Suprapubic skin (tissue), 4 donors: ENCODE measurements around the gene SFXN5. TPM values are rescaled to one million over a fixed set of nuclear protein-coding genes. Genes with fewer than 3 reads are reported as not detected.
"Not testable (repeated sequence)": the region's sequence is repeated elsewhere in the genome, so short reads cannot be mapped to it uniquely, and the experiment has no call there.

ENCODE experiments used
- DNase-seq, 2 donors: peaks; one replicate each; pipeline ENCODE4 v3.0.0-alpha.2; 2019; ENCODE audit warnings: low spot score in 2 of 2
- H3K27ac ChIP-seq: fragments of 200-600 bp; sonication (generic); one replicate; pipeline ENCODE4 v1.5.1; 2019
- H3K27me3 ChIP-seq: fragments of 200-600 bp; sonication (generic); one replicate; pipeline ENCODE4 v1.5.1; 2019
- H3K36me3 ChIP-seq: fragments of 200-600 bp; sonication (generic); one replicate; pipeline ENCODE4 v1.5.1; 2019
- H3K4me1 ChIP-seq: fragments of 200-600 bp; sonication (generic); one replicate; pipeline ENCODE4 v1.5.1; 2019
- H3K4me3 ChIP-seq: fragments of 200-600 bp; sonication (generic); one replicate; pipeline ENCODE4 v1.5.1; 2019; ENCODE audit warnings: mild to moderate bottlenecking
- H3K9me3 ChIP-seq: fragments of 200-600 bp; sonication (generic); one replicate; pipeline ENCODE4 v1.5.1; 2019
- EP300 ChIP-seq: sonication (generic); formaldehyde crosslinking; IDR thresholded peaks from one replicate; pipeline ENCODE4 v1.6.1; 2017; ENCODE audit warnings: antibody characterized with exemption
- POLR2A ChIP-seq, 2 donors: fragments of 450-650 bp; IDR thresholded peaks; one replicate each; pipeline ENCODE4 v1.6.1; 2017; ENCODE audit warnings: antibody characterized with exemption in 2 of 2, mild to moderate bottlenecking in 2 of 2, moderate library complexity in 2 of 2
- POLR2AphosphoS5 ChIP-seq, 3 donors: sonication (generic); formaldehyde crosslinking; IDR thresholded peaks; one replicate each; pipeline ENCODE4 v1.6.1; 2017; ENCODE audit warnings: antibody characterized with exemption in 3 of 3
- WGBS: methylation state at CpG from one replicate; pipeline ENCODE4 v1.1.5; 2018; 5-methylcytosine and 5-hydroxymethylcytosine counted together
- total RNA-seq, 4 donors: library from RNA; depleted of rRNA; stranded (reverse); fragments of >200 nt; gene quantifications; one replicate each; pipeline ENCODE4 v1.1.0, GENCODE V29; 2016
- TF ChIP-seq, protein P1 (sequence below), 2 donors: fragments of 200-600 bp in 1 of 2; fragments of 450-650 bp in 1 of 2; sonication (generic) in 1 of 2; IDR thresholded peaks; one replicate each; pipeline ENCODE4 v1.5.1; 2016 to 2019; ENCODE audit warnings: antibody characterized with exemption in 2 of 2, mild to moderate bottlenecking in 1 of 2, moderate library complexity in 1 of 2

SFXN5 gene
- total RNA-seq, 4 donors from 2014 or later = 11.9 to 25.7 (median 18.8) TPM

DNA sequence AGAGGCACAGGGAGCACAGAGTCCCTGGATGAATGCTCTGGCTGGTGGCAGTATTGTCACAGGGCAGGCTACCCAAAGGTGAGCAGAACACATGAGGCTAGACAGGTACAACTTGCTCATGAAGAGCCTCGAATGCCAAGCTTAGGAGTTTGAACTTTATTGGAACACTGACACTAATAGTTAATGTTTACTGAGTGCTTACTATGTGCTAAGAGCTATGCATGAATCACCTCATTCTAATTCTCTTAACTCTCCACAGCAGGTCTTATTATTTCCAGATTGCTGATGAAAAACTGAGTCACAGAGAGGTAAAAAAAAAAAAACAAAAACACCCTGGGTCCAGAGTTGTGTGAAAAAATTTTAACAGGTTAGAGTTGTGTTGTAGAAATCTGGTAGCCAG, 160.3 kb downstream of the SFXN5 start:
- Histone ChIP-seq H3K4me1 (peaks cover 17% of the 10 kb centered on the region), H3K4me3 (no peak overlapping the region), H3K27ac (no peak overlapping the region), H3K27me3 (peaks cover 99% of the 10 kb centered on the region), H3K36me3 (no peaks in the 10 kb centered on the region), H3K9me3 (no peaks in the 10 kb centered on the region)
- DNase-seq = no peak
- TF ChIP-seq, protein P1, sequence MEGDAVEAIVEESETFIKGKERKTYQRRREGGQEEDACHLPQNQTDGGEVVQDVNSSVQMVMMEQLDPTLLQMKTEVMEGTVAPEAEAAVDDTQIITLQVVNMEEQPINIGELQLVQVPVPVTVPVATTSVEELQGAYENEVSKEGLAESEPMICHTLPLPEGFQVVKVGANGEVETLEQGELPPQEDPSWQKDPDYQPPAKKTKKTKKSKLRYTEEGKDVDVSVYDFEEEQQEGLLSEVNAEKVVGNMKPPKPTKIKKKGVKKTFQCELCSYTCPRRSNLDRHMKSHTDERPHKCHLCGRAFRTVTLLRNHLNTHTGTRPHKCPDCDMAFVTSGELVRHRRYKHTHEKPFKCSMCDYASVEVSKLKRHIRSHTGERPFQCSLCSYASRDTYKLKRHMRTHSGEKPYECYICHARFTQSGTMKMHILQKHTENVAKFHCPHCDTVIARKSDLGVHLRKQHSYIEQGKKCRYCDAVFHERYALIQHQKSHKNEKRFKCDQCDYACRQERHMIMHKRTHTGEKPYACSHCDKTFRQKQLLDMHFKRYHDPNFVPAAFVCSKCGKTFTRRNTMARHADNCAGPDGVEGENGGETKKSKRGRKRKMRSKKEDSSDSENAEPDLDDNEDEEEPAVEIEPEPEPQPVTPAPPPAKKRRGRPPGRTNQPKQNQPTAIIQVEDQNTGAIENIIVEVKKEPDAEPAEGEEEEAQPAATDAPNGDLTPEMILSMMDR (IDR thresholded peaks at IDR 0.05) = no peak
- TF ChIP-seq POLR2AphosphoS5 (IDR thresholded peaks at IDR 0.05) (no peak), POLR2A (IDR thresholded peaks at IDR 0.05) (no peak), EP300 (no peak)
- WGBS = 41% methylated on average over 1 of the region's 1 CpG

DNA sequence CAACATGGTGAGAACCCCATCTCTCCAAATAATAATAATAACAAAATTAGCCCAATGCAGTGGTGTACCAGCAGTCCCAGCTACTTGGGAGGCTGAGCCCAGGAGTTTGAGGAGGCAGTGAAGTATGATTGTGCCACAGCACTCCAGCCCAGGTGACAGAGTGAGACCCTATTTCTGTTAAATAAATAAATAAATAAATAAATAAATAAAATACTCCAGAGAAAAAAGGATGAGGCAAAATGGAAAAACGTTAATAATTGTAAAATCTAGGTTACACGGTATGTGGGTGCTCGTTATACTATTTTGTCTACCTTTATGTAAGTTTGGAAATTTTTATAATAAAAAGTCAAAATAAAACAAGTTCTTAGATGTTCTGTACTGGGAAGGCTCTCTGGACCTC, 162.8 kb downstream of the SFXN5 start:
- peaks cover 94% of the 10 kb centered on the region for H3K27me3 ChIP-seq
- TF ChIP-seq, protein P1 (IDR thresholded peaks at IDR 0.05) = no peak
- TF ChIP-seq POLR2A (IDR thresholded peaks at IDR 0.05) (no peak), POLR2AphosphoS5 (IDR thresholded peaks at IDR 0.05) (no peak), EP300 (no peak)
- H3K4me3 ChIP-seq = no peak overlapping the region
- H3K4me1 ChIP-seq = no peaks in the 10 kb centered on the region
- DNase-seq = no peak
- no peaks in the 10 kb centered on the region for H3K36me3 ChIP-seq
- 83% methylated on average over 3 of the region's 3 CpGs for WGBS
- H3K27ac ChIP-seq = no peak overlapping the region
- H3K9me3 ChIP-seq = no peaks in the 10 kb centered on the region

DNA sequence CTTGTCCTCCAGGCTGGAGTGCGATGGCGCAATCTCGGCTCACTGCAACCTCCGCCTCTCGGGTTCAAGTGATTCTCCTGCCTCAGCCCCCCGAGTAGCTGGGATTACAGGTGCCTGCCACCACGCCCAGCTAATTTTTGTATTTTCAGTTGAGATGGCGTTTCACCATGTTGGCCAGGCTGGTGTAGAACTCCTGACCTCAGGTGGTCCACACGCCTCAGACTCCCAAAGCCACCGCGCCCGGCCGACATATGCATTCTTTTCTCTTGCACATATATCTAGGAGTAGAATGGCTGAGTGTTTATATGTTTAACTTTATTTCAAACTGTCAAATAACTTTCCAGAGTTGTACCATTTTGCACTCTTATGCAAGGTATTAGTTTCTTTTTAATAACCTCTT, 164.1 kb downstream of the SFXN5 start:
- H3K27ac ChIP-seq, H3K36me3 ChIP-seq, H3K4me1 ChIP-seq, H3K9me3 ChIP-seq, H3K4me3 ChIP-seq, DNase-seq: not testable (repeated sequence)
- WGBS = 82% methylated on average over 13 of the region's 13 CpGs
- peaks cover 92% of the 10 kb centered on the region for H3K27me3 ChIP-seq

DNA sequence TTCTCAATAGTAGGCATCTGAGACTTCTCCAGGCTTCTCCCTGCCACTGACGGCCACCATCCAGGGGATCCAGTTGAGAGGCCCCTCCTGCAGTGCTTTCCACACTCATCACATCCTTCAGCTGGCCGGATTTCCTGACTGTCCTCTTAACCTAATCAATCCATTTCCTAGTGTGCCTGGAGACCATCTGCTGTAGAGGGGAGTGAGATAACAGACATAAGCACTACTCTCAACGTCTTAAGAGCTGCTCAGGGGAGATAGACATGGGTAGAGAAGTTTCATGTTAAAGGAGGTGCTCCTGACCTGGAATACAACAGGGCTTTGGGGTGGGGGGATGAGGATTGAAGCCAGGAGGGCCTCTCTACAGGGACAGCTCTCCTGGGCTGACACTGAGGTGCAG, 170.1 kb downstream of the SFXN5 start:
- Histone ChIP-seq H3K27ac (no peak overlapping the region), H3K9me3 (no peaks in the 10 kb centered on the region), H3K4me3 (no peak overlapping the region), H3K4me1 (no peaks in the 10 kb centered on the region), H3K27me3 (peaks cover 64% of the 10 kb centered on the region), H3K36me3 (no peaks in the 10 kb centered on the region)
- WGBS = 71% methylated on average over 3 of the region's 3 CpGs
- no peak for TF ChIP-seq POLR2A (IDR thresholded peaks at IDR 0.05)
- TF ChIP-seq, protein P1 (IDR thresholded peaks at IDR 0.05) = no peak
- no peak for TF ChIP-seq EP300
- no peak for TF ChIP-seq POLR2AphosphoS5 (IDR thresholded peaks at IDR 0.05)
- no peak for DNase-seq

DNA sequence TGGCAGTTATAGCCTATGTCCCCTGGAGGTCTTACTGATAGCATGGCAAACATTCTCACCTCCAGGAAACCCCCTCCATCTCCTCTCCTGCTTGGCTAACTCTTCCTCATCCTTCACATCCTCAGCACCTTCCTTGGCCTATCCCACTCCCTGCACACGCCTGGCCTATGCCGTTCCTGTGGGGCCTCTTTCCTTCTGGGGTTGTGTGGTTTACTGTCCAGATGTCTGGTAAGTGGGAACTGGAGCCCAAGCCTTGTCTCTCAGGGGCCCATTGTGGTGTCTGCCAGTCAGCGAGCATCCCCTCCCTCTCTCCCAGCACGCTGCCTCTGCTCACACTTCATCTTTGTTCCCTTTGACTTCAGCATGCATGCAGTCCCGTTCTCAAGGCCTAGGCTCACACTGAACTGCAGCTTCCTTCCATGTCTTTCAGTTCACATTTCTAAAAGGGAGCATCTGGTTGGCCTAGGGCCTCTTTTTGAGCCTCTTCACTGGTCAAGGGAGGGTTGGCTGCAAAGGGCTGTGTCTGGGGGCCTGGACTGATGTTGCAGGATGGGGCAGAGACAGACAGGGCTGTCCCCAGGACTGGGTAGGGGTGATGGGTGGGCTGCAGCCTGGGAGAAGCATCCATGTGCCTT, 171.2 kb downstream of the SFXN5 start:
- peaks cover 64% of the 10 kb centered on the region for H3K27me3 ChIP-seq
- no peak for TF ChIP-seq POLR2A (IDR thresholded peaks at IDR 0.05)
- no peak for TF ChIP-seq POLR2AphosphoS5 (IDR thresholded peaks at IDR 0.05)
- TF ChIP-seq, protein P1 (IDR thresholded peaks at IDR 0.05) = no peak
- TF ChIP-seq EP300 = no peak
- no peak overlapping the region for H3K27ac ChIP-seq
- H3K36me3 ChIP-seq = no peaks in the 10 kb centered on the region
- peaks cover 8% of the 10 kb centered on the region for H3K4me1 ChIP-seq
- no peak for DNase-seq
- no peak overlapping the region for H3K4me3 ChIP-seq
- WGBS = 88% methylated on average over 5 of the region's 5 CpGs
- H3K9me3 ChIP-seq = no peaks in the 10 kb centered on the region

DNA sequence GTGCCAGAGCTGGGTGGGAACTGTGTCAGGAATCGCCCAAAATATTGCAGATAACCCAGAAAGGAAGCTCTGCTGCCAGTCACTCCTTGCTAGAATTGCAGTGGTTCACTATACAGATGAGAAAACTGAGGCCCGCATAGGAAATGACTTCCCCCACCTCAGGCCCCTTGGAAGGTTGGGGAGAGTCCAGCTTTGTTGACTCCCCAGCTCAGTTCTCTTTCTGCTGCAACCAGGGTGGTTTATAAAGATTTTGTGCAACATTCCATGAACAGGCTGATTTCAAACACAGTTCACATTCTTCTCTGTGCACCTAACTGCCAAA, 173.0 kb downstream of the SFXN5 start:
- H3K27me3 ChIP-seq = peaks cover 65% of the 10 kb centered on the region
- WGBS = 74% methylated on average over 2 of the region's 2 CpGs
- no peaks in the 10 kb centered on the region for H3K9me3 ChIP-seq
- no peaks in the 10 kb centered on the region for H3K36me3 ChIP-seq
- H3K4me3 ChIP-seq = no peak overlapping the region
- TF ChIP-seq EP300 = no peak
- TF ChIP-seq POLR2AphosphoS5 (IDR thresholded peaks at IDR 0.05) = no peak
- TF ChIP-seq, protein P1 (IDR thresholded peaks at IDR 0.05) = no peak
- no peak for TF ChIP-seq POLR2A (IDR thresholded peaks at IDR 0.05)
- no peak overlapping the region for H3K27ac ChIP-seq
- DNase-seq = no peak
- peaks cover 13% of the 10 kb centered on the region for H3K4me1 ChIP-seq
